Vagina (tissue), 2 donors: ENCODE results near the gene MCM7. TPM values are rescaled to one million over a fixed set of nuclear protein-coding genes. Genes with fewer than 3 reads are reported as not detected.

Source experiments
- DNase-seq, 2 donors: peaks; one replicate each; pipeline ENCODE4 v3.0.0-alpha.2; 2017; ENCODE audit errors: extremely low spot score in 2 of 2
- H3K27ac ChIP-seq: fragments of 200-600 bp; sonication (generic); one replicate; pipeline ENCODE4 v1.5.1; 2019
- H3K27me3 ChIP-seq: fragments of 200-600 bp; sonication (generic); one replicate; pipeline ENCODE4 v1.5.1; 2019
- H3K36me3 ChIP-seq, 2 donors: fragments of 200-600 bp; sonication (generic); one replicate each; pipeline ENCODE4 v1.5.1; 2017 to 2019
- H3K4me1 ChIP-seq: fragments of 200-600 bp; sonication (generic); one replicate; pipeline ENCODE4 v1.5.1; 2019
- H3K4me3 ChIP-seq, 2 donors: fragments of 200-600 bp; sonication (generic); 1 replicate in 1 of 2; 2 replicates in 1 of 2; pipeline ENCODE4 v1.5.1; 2016 to 2019
- H3K9me3 ChIP-seq: fragments of 200-600 bp; sonication (generic); one replicate; pipeline ENCODE4 v1.5.1; 2019
- CTCF ChIP-seq, 3 experiments: fragments of 450-650 bp in 2 of 3; fragments of 200-600 bp in 1 of 3; sonication (generic) in 1 of 3; IDR thresholded peaks; one replicate each; pipeline ENCODE4 v1.5.1; 2017 to 2019; ENCODE audit warnings: antibody characterized with exemption in 3 of 3, mild to moderate bottlenecking in 2 of 3, moderate library complexity in 2 of 3
- POLR2A ChIP-seq, 2 donors: fragments of 450-650 bp; IDR thresholded peaks; one replicate each; pipeline ENCODE4 v1.6.1; 2017; ENCODE audit warnings: antibody characterized with exemption in 2 of 2, mild to moderate bottlenecking in 2 of 2, moderate library complexity in 2 of 2
- POLR2AphosphoS5 ChIP-seq, 2 donors: sonication (generic); formaldehyde crosslinking; IDR thresholded peaks; one replicate each; pipeline ENCODE4 v1.9.0; 2017; ENCODE audit warnings: antibody characterized with exemption in 2 of 2, mild to moderate bottlenecking in 2 of 2, low read depth in 1 of 2; ENCODE audit not compliant: insufficient read depth in 1 of 2
- intact Hi-C: fragments of 100-400 bp; cut with DNase I; formaldehyde crosslinking; loops from one replicate; pipeline ENCODE4 v1.15.1; 2023
- total RNA-seq: library from RNA; depleted of rRNA; stranded (reverse); fragments of >200 nt; gene quantifications from one replicate; pipeline ENCODE4 v1.2.3, GENCODE V29; 2016

Gene MCM7
- total RNA-seq, 1 donor from 2014 or later: 35.1 TPM

DNA sequence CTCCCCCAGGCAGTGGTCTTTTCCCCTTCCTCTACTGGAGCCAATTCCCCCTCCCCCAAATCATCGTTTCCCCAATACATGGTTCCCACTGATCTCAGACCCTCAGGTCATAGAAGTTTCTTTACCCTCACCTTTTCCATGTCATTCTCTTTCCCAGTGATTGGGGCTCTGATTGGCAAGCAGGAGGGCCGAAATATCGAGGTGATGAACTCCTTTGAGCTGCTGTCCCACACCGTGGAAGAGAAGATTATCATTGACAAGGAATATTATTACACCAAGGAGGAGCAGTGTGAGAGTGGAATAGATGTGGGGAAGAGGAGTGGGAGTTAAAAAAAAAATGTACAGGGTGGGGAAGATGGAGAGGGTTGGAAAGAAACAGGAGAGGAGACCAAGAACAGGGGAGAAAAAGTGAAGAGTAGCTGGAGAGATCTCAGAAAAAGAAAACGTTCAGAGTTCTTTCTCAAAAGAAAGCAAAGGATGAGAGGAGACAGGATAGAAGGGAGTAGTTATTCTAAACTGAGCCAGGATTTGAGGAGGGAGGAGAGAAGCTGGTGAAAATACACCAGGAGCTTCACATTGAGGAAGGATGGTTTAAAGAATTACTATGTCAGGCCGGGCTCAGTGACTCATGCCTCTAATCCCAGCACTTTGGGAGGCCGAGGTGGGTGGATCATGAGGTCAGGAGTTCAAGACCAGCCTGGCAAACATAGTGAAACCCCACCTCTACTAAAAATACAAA, 11.6 kb downstream of the MCM7 start:
- Histone ChIP-seq H3K4me1 (peaks cover 24% of the 10 kb centered on the region), H3K4me3 (peak overlapping the region; percentile 94 to 95), H3K27me3 (no peaks in the 10 kb centered on the region), H3K27ac (peak overlapping the region; percentile 88), H3K9me3 (no peaks in the 10 kb centered on the region), H3K36me3 (peaks cover 0 to 34% of the 10 kb centered on the region in 2 donors)
- DNase-seq: no peak
- intact Hi-C loops: no loop called here
- no peak for TF ChIP-seq CTCF (IDR thresholded peaks at IDR 0.05)
- no peak for TF ChIP-seq POLR2A (IDR thresholded peaks at IDR 0.05)
- no peak for TF ChIP-seq POLR2AphosphoS5 (IDR thresholded peaks at IDR 0.05; ENCODE audit: insufficient read depth in 1 of 2, low read depth in 1 of 2)

GRCh38 chr7:100088621-100089457, 12.4 kb downstream of the MCM7 start, which contains the start of gene COPS6:
Gene COPS6, plus strand, starts transcription at chr7:100088969. Its CDS starts 22 bp downstream, at chr7:100088991.
- TF ChIP-seq POLR2A (IDR thresholded peaks at IDR 0.05) (peak in 1 of 2 donors; percentile 76), CTCF (IDR thresholded peaks at IDR 0.05) (peak in 1 of 3 experiments; percentile 33), POLR2AphosphoS5 (IDR thresholded peaks at IDR 0.05; ENCODE audit: insufficient read depth in 1 of 2, low read depth in 1 of 2) (peak; percentile 38 to 78)
- Histone ChIP-seq H3K36me3 (peaks cover 0 to 30% of the 10 kb centered on the region in 2 donors), H3K4me1 (peaks cover 24% of the 10 kb centered on the region), H3K4me3 (peak within 1 kb of the TSS; percentile 94 to 95), H3K27ac (peak within 1 kb of the TSS; percentile 88), H3K27me3 (no peaks in the 10 kb centered on the region), H3K9me3 (no peaks in the 10 kb centered on the region)
- intact Hi-C loops: no loop called here
- DNase-seq: no peak

GRCh38 chr7:100088095-100088620, 13.0 kb downstream of the MCM7 start:
- Histone ChIP-seq H3K27ac (peak overlapping the region; percentile 88), H3K36me3 (peaks cover 0 to 23% of the 10 kb centered on the region in 2 donors), H3K27me3 (no peaks in the 10 kb centered on the region), H3K4me3 (peak overlapping the region; percentile 94 to 95), H3K9me3 (no peaks in the 10 kb centered on the region), H3K4me1 (peaks cover 24% of the 10 kb centered on the region)
- DNase-seq: no peak
- TF ChIP-seq POLR2AphosphoS5 (IDR thresholded peaks at IDR 0.05; ENCODE audit: insufficient read depth in 1 of 2, low read depth in 1 of 2): no peak
- no peak for TF ChIP-seq POLR2A (IDR thresholded peaks at IDR 0.05)
- TF ChIP-seq CTCF (IDR thresholded peaks at IDR 0.05): no peak
- intact Hi-C loops: no loop called here

DNA sequence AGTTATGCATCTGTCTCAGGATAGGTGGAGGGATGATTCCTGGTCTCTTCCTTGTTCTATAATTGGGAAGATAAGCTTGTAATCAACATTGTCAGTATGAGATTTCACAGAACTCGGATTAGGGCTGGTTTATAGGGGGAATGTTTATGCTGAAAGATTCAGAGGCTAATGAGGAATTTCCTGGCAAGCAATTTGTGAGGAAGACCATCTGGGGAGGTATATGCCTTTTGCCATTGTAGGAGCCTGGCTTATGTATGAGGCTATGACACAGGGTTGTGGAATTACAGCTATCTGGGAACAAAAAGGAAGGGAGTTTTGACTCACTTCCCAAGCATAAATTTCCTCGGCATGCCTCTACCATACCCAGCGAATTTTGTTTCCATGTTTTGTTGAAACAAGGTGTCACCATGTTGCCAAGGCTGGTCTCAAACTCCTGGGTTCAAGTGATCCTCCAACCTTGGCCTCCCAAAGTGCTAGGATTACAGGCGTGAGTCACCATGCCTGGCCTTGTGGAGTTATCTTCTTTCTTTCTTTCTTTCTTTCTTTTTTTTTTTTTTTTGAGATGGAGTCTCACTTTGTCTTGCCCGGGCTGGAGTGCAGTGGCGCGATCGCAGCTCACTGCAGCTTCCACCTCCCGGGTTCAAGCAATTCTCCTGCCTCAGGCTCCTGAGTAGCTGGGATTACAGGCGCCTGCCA, 14.0 kb downstream of the MCM7 start:
- no peaks in the 10 kb centered on the region for H3K27me3 ChIP-seq
- H3K4me3 ChIP-seq: no peak overlapping the region
- no peaks in the 10 kb centered on the region for H3K9me3 ChIP-seq
- intact Hi-C loops: no loop called here
- peaks cover 30% of the 10 kb centered on the region for H3K4me1 ChIP-seq
- H3K36me3 ChIP-seq: peaks cover 0 to 13% of the 10 kb centered on the region in 2 donors
- H3K27ac ChIP-seq: peak overlapping the region; percentile 88
- TF ChIP-seq CTCF (IDR thresholded peaks at IDR 0.05) (no peak), POLR2AphosphoS5 (IDR thresholded peaks at IDR 0.05; ENCODE audit: insufficient read depth in 1 of 2, low read depth in 1 of 2) (no peak), POLR2A (IDR thresholded peaks at IDR 0.05) (no peak)
- no peak for DNase-seq
